ENCODE measurements around the gene PSTPIP2.

DNA sequence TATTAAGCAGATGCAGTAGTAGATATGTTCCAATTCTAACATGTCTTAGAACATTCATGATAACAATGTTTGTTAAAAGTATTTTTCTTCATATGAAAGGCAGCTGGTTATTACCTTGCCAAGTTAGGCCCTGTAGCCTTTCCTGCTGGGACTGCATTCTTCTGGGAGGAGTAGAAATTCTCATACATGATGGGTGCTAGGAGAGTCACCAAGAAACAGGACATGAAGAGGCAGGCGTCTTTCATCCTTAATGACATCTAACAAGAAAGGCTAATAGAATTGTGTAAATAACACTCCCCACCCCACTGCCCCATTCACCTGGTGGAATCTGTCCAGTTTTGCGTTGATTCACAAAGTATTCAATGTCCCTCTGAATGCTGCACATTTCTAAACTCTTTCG, 80.3 kb downstream of the PSTPIP2 start:
- TF ChIP-seq CTCF (IDR thresholded peaks at IDR 0.05): no peak
- TF ChIP-seq, protein P1, sequence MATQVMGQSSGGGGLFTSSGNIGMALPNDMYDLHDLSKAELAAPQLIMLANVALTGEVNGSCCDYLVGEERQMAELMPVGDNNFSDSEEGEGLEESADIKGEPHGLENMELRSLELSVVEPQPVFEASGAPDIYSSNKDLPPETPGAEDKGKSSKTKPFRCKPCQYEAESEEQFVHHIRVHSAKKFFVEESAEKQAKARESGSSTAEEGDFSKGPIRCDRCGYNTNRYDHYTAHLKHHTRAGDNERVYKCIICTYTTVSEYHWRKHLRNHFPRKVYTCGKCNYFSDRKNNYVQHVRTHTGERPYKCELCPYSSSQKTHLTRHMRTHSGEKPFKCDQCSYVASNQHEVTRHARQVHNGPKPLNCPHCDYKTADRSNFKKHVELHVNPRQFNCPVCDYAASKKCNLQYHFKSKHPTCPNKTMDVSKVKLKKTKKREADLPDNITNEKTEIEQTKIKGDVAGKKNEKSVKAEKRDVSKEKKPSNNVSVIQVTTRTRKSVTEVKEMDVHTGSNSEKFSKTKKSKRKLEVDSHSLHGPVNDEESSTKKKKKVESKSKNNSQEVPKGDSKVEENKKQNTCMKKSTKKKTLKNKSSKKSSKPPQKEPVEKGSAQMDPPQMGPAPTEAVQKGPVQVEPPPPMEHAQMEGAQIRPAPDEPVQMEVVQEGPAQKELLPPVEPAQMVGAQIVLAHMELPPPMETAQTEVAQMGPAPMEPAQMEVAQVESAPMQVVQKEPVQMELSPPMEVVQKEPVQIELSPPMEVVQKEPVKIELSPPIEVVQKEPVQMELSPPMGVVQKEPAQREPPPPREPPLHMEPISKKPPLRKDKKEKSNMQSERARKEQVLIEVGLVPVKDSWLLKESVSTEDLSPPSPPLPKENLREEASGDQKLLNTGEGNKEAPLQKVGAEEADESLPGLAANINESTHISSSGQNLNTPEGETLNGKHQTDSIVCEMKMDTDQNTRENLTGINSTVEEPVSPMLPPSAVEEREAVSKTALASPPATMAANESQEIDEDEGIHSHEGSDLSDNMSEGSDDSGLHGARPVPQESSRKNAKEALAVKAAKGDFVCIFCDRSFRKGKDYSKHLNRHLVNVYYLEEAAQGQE (IDR thresholded peaks at IDR 0.05; ENCODE audit: insufficient read depth in 1 of 2, low read depth in 2 of 2, low read length in 1 of 2): no peak
- TF ChIP-seq SIN3A (IDR thresholded peaks at IDR 0.05; ENCODE audit: borderline replicate concordance, insufficient read depth, low read depth, low read length): no peak
- no peak for TF ChIP-seq POLR2AphosphoS5 (IDR thresholded peaks at IDR 0.05; ENCODE audit: low read depth, low read length)
- no peak for TF ChIP-seq TCF7L2 (IDR thresholded peaks at IDR 0.05; ENCODE audit: low read depth, low read length)
